Measurements from ENCODE around the gene IRF8.

IRF8 gene

GRCh38 chr16:85910854-85911247, 11.9 kb downstream of the IRF8 start:
- Histone ChIP-seq H3K4me2 (peak overlapping the region; percentile 87), H3K9me3 (peaks cover 8% of the 10 kb centered on the region; the same call in 1 of the 2 replicates), H3K27me3 (no peaks in the 10 kb centered on the region), H3K9ac (peak overlapping the region; percentile 59), H3K27ac (peak overlapping the region; percentile 90), H3K4me3 (peak overlapping the region; percentile 40; the same call in 1 of the 2 replicates), H3K4me1 (peaks cover 89% of the 10 kb centered on the region), H4K20me1 (no peaks in the 10 kb centered on the region), H3K36me3 (peaks cover 16% of the 10 kb centered on the region)
- no peak for TF ChIP-seq Cebpa-rat (IDR thresholded peaks at IDR 0.05)

- no peaks in the 10 kb centered on the region for H4K20me1 ChIP-seq
- H3K9ac ChIP-seq, result peak overlapping the region; percentile 59
- peaks cover 3% of the 10 kb centered on the region; the same call in 1 of the 2 replicates for H3K9me3 ChIP-seq
- peak overlapping the region; percentile 90 for H3K27ac ChIP-seq
- H3K4me1 ChIP-seq, result peaks cover 95% of the 10 kb centered on the region
- H3K4me2 ChIP-seq, result peak overlapping the region; percentile 87
- peaks cover 15% of the 10 kb centered on the region for H3K36me3 ChIP-seq
- no peak for TF ChIP-seq Cebpa-rat (IDR thresholded peaks at IDR 0.05)
- H3K27me3 ChIP-seq, result no peaks in the 10 kb centered on the region
- peak overlapping the region; percentile 40 for H3K4me3 ChIP-seq
These were observed 12.4 kb downstream of the IRF8 start for GRCh38 chr16:85911251-85911930.

GRCh38 chr16:85912211-85912974, 13.4 kb downstream of the IRF8 start:
- H3K27ac ChIP-seq, result peak overlapping the region; percentile 90
- no peaks in the 10 kb centered on the region for H3K27me3 ChIP-seq
- H3K9ac ChIP-seq, result peak overlapping the region; percentile 61; the same call in 1 of the 2 replicates
- H3K9me3 ChIP-seq, result no peaks in the 10 kb centered on the region
- peak overlapping the region; percentile 87 for H3K4me2 ChIP-seq
- no peak overlapping the region for H3K4me3 ChIP-seq
- H3K36me3 ChIP-seq, result peaks cover 18% of the 10 kb centered on the region; the same call in 1 of the 2 replicates
- H3K4me1 ChIP-seq, result peaks cover 100% of the 10 kb centered on the region
- TF ChIP-seq Cebpa-rat (IDR thresholded peaks at IDR 0.05), result no peak
- H4K20me1 ChIP-seq, result no peaks in the 10 kb centered on the region

DNA sequence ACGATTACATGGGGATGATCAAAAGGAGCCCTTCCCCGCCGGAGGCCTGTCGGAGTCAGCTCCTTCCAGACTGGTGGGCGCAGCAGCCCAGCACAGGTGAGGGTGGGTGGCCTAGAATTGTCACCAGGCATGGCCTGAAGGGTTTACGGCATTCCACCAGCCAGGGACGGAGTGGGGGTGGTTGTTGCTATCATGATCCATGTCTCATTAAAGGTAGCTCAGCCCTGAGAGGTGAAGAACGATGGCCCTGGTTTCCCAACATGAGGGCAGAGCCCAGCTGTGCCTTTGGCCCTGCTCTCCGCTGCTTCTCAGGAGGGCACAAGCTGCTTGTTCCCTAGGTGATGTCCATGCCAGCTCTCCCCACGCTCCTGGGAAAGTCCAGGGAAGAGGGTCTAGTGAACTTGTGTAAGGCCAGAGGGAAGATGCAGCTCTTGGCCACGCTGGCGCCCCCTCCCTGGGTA, 14.2 kb downstream of the IRF8 start:
- no peaks in the 10 kb centered on the region for H3K27me3 ChIP-seq
- TF ChIP-seq Cebpa-rat (IDR thresholded peaks at IDR 0.05), result no peak
- H3K9ac ChIP-seq, result peak overlapping the region; percentile 61
- peak overlapping the region; percentile 87 for H3K4me2 ChIP-seq
- no peaks in the 10 kb centered on the region for H4K20me1 ChIP-seq
- H3K4me3 ChIP-seq, result peak overlapping the region; percentile 3; the same call in 1 of the 2 replicates
- no peaks in the 10 kb centered on the region for H3K9me3 ChIP-seq
- H3K36me3 ChIP-seq, result peaks cover 22% of the 10 kb centered on the region
- H3K4me1 ChIP-seq, result peaks cover 100% of the 10 kb centered on the region
- peak overlapping the region; percentile 90 for H3K27ac ChIP-seq

DNA sequence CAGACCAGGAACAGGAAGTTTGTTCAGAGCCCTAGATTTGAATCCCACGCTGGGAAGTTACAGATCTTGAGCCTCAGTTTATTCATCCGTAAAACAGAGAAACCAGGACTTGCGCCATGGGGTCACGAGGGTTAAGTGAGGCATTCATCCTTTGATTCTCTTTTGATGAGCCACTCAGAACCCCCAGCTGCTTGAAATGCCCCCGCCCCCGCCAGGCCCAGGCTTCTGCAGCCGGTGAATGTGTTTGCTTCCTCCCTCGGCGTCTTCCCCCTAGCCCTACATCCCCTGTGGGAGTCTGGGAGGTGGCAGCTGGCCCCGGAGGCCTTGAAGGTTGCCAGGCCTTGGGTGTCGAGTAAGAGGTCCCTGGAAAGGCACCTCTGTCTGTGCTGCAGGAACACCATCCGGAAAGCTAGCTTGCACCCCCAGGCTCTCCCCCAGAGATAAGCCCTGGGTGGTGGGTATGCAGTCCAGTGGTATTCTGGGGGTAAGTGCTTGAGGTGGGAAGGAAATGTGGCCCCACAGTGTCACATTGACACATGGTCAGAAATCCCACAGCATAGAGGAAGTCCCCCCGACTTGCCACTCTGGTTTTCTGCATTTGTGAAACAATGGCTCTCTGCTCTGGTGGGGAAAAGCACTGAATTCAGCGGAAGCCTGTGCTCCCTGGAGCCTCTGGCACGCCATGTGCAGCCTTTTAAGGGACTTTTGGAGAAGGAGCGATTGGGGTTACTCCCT, 14.9 kb downstream of the IRF8 start:
- Histone ChIP-seq H3K4me3 (peak overlapping the region; percentile 3), H4K20me1 (no peaks in the 10 kb centered on the region), H3K9ac (peak overlapping the region; percentile 61), H3K27me3 (no peaks in the 10 kb centered on the region), H3K4me1 (peaks cover 99% of the 10 kb centered on the region), H3K4me2 (peak overlapping the region; percentile 87), H3K27ac (peak overlapping the region; percentile 90), H3K36me3 (peaks cover 29% of the 10 kb centered on the region), H3K9me3 (no peaks in the 10 kb centered on the region; the same call in 1 of the 2 replicates)
- TF ChIP-seq Cebpa-rat (IDR thresholded peaks at IDR 0.05), result no peak; the same call in 1 of the 2 replicates

- H3K27ac ChIP-seq, result peak overlapping the region; percentile 90
- TF ChIP-seq Cebpa-rat (IDR thresholded peaks at IDR 0.05), result no peak
- H3K4me2 ChIP-seq, result peak overlapping the region; percentile 87
- no peaks in the 10 kb centered on the region; the same call in 1 of the 2 replicates for H3K9me3 ChIP-seq
- H3K27me3 ChIP-seq, result no peaks in the 10 kb centered on the region
- H3K4me3 ChIP-seq, result no peak overlapping the region; the same call in 1 of the 2 replicates
- peak overlapping the region; percentile 61 for H3K9ac ChIP-seq
- peaks cover 29% of the 10 kb centered on the region for H3K36me3 ChIP-seq
- peaks cover 94% of the 10 kb centered on the region for H3K4me1 ChIP-seq
- no peaks in the 10 kb centered on the region for H4K20me1 ChIP-seq
These were observed 15.4 kb downstream of the IRF8 start for GRCh38 chr16:85914423-85914794.

DNA sequence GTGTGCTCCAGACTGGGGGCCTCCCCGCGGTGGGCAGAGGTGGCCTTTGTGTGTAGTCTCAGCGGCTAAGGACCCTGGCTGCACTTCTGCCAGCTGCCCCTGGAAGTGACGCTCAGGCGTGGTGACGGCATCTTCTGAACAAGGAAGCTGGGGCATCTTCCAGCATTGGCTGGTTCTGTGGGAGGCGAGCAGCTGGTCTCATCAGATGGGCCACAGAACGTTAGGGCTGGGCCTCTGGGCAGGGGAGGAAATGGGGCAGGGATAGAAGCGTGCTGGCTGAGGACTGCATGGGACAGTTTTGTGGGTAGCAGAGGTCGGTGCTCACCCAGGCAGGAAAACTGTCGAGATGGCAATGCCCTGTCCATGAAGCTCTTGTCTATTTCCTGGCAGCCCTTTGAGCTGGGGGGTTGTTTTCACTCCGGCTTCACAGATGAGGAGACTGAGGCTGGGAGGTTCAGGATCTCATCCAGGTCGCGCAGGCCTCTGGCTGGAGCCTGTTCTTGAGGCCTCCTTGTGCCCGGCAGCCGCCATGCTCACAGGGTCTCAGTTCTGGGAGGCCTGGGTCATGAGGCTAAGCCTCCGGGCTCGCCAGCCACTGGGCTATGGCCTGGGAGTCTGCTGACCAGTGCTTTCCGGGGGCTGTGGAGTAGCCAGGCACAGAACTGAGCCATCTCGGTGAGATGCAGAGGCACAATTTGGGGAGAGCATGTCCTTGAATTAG, 16.3 kb downstream of the IRF8 start:
- Histone ChIP-seq H3K36me3 (peaks cover 35% of the 10 kb centered on the region), H4K20me1 (no peaks in the 10 kb centered on the region), H3K9me3 (no peaks in the 10 kb centered on the region; the same call in 1 of the 2 replicates), H3K4me2 (peak overlapping the region; percentile 87), H3K4me1 (peaks cover 85% of the 10 kb centered on the region), H3K27ac (peak overlapping the region; percentile 90), H3K4me3 (peak overlapping the region; percentile 35; the same call in 1 of the 2 replicates), H3K9ac (peak overlapping the region; percentile 61), H3K27me3 (no peaks in the 10 kb centered on the region)
- no peak for TF ChIP-seq Cebpa-rat (IDR thresholded peaks at IDR 0.05)

GRCh38 chr16:85916141-85916890, 17.4 kb downstream of the IRF8 start:
- peaks cover 7% of the 10 kb centered on the region for H3K9me3 ChIP-seq
- no peaks in the 10 kb centered on the region for H4K20me1 ChIP-seq
- H3K4me3 ChIP-seq, result no peak overlapping the region
- TF ChIP-seq Cebpa-rat (IDR thresholded peaks at IDR 0.05), result no peak
- peaks cover 46% of the 10 kb centered on the region for H3K36me3 ChIP-seq
- no peak overlapping the region for H3K9ac ChIP-seq
- H3K4me2 ChIP-seq, result peak overlapping the region; percentile 87
- no peaks in the 10 kb centered on the region for H3K27me3 ChIP-seq
- peak overlapping the region; percentile 90; the same call in 1 of the 2 replicates for H3K27ac ChIP-seq
- peaks cover 74% of the 10 kb centered on the region for H3K4me1 ChIP-seq

Data from BLaER1 (cell line).